Fibroblast of lung (primary cell): ENCODE results near the gene CDRT4. TPM values are rescaled to one million over a fixed set of nuclear protein-coding genes. Genes with fewer than 3 reads are reported as not detected.

Experiments
- DNase-seq, 2 donors: peaks; one replicate each; pipeline versions ENCODE4 v3.0.0 to v3.0.0-alpha.2; 2010; ENCODE audit warnings: low read depth in 2 of 2
- H2AFZ ChIP-seq: 2 replicates; pipeline ENCODE4 v1.5.1; 2012; ENCODE audit warnings: low read length, control low read depth, inconsistent platforms
- H3K27ac ChIP-seq: 2 replicates; pipeline ENCODE4 v1.5.1; 2011; ENCODE audit warnings: low read length, control low read depth; ENCODE audit not compliant: insufficient read depth
- H3K27me3 ChIP-seq: 2 replicates; pipeline ENCODE4 v1.5.1; 2011; ENCODE audit warnings: mild to moderate bottlenecking, low read length; ENCODE audit not compliant: control insufficient read depth, insufficient read depth
- H3K36me3 ChIP-seq: 2 replicates; pipeline ENCODE4 v1.5.1; 2011; ENCODE audit warnings: low read length; ENCODE audit not compliant: control insufficient read depth, insufficient read depth
- H3K4me1 ChIP-seq: 2 replicates; pipeline ENCODE4 v1.5.1; 2011; ENCODE audit warnings: low read length; ENCODE audit not compliant: control insufficient read depth, insufficient read depth; ENCODE audit errors: extremely low read depth
- H3K4me2 ChIP-seq: 2 replicates; pipeline ENCODE4 v1.5.1; 2011; ENCODE audit warnings: low read length, control low read depth; ENCODE audit not compliant: insufficient read depth; ENCODE audit errors: extremely low read depth
- H3K4me3 ChIP-seq, 4 experiments: fragments of 200-600 bp in 1 of 4; sonication (generic) in 1 of 4; replicated peaks in 1 of 4; 2 replicates each; pipeline ENCODE4 v1.5.1; 2011 to 2016; ENCODE audit warnings: low read length in 4 of 4, low read depth in 3 of 4, mild to moderate bottlenecking in 3 of 4, control low read depth in 2 of 4, inconsistent platforms in 1 of 4, mixed read lengths in 1 of 4; ENCODE audit not compliant: insufficient read depth in 1 of 4; ENCODE audit errors: control extremely low read depth in 1 of 4
- H3K79me2 ChIP-seq: 2 replicates; pipeline ENCODE4 v1.5.1; 2012; ENCODE audit warnings: mild to moderate bottlenecking, low read length, inconsistent platforms; ENCODE audit not compliant: control insufficient read depth, insufficient read depth
- H3K9ac ChIP-seq: 2 replicates; pipeline ENCODE4 v1.5.1; 2011; ENCODE audit warnings: mild to moderate bottlenecking, low read length, control low read depth; ENCODE audit not compliant: insufficient read depth
- H3K9me3 ChIP-seq: 2 replicates; pipeline ENCODE4 v1.5.1; 2012; ENCODE audit warnings: low read depth, low read length; ENCODE audit not compliant: control insufficient read depth, insufficient read depth
- H4K20me1 ChIP-seq: 2 replicates; pipeline ENCODE4 v1.5.1; 2011; ENCODE audit warnings: low read length; ENCODE audit not compliant: control insufficient read depth, insufficient read depth; ENCODE audit errors: extremely low read depth
- EZH2 ChIP-seq: IDR thresholded peaks from 2 replicates; pipeline ENCODE4 v1.5.1; 2012; ENCODE audit warnings: low read length, control low read depth, mild to moderate bottlenecking; ENCODE audit errors: missing control alignments
- polyA plus RNA-seq, 2 donors: library from polyadenylated mRNA; depleted of rRNA in 1 of 2; stranded (reverse) in 1 of 2; unstranded in 1 of 2; fragments of >200 nt; gene quantifications; 2 replicates each; pipeline ENCODE4 v1.2.1, GENCODE V29; 2011 to 2012; ENCODE audit warnings: missing spikeins in 1 of 2
- total RNA-seq: library from RNA; depleted of rRNA; stranded (reverse); fragments of >200 nt; gene quantifications from 2 replicates; pipeline ENCODE4 v1.2.1, GENCODE V29; 2014
- TF ChIP-seq, protein P1 (sequence below), 2 donors: IDR thresholded peaks in 1 of 2; conservative IDR thresholded peaks in 1 of 2; 1 replicate in 1 of 2; 2 replicates in 1 of 2; pipeline ENCODE4 v1.5.1; 2011 to 2012; ENCODE audit warnings: low read length in 2 of 2, control low read depth in 1 of 2, inconsistent platforms in 1 of 2, low read depth in 1 of 2, mild to moderate bottlenecking in 1 of 2

Gene CDRT4
- total and polyA plus RNA-seq, 2 donors (not counting 1 experiment from before 2014, with no cell fraction given): 0.49 to 2.3 TPM

DNA sequence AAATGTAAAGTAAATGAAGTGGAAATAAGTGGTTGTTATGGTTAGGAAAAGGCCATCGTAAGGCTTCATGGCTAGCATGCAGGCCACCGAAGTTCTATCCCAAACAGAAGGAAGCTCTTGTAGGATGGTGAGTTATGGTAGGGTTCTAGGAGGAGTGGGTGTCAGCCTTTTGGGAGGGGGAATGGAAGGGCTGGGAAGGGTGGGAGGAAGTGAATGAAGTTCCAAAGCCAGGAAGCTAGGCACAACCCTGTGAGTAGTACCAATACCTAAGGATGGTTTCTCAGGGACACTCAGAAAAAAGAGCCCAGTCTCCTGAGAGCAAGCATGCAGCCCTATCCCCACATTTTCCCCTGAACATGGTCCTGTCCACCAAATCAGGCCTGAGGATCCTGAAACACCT, 36.3 kb upstream of the CDRT4 start:
- DNase-seq: no peak
- Histone ChIP-seq H3K27ac (no peak overlapping the region), H3K4me3 (no peak overlapping the region), H3K36me3 (no peaks in the 10 kb centered on the region), H3K4me2 (no peak overlapping the region), H3K79me2 (no peaks in the 10 kb centered on the region), H3K27me3 (no peaks in the 10 kb centered on the region), H3K9ac (no peak overlapping the region), H4K20me1 (no peaks in the 10 kb centered on the region), H2AFZ (no peak overlapping the region), H3K4me1 (peaks cover 8% of the 10 kb centered on the region), H3K9me3 (no peaks in the 10 kb centered on the region)
- no peak for TF ChIP-seq EZH2
- TF ChIP-seq, protein P1, sequence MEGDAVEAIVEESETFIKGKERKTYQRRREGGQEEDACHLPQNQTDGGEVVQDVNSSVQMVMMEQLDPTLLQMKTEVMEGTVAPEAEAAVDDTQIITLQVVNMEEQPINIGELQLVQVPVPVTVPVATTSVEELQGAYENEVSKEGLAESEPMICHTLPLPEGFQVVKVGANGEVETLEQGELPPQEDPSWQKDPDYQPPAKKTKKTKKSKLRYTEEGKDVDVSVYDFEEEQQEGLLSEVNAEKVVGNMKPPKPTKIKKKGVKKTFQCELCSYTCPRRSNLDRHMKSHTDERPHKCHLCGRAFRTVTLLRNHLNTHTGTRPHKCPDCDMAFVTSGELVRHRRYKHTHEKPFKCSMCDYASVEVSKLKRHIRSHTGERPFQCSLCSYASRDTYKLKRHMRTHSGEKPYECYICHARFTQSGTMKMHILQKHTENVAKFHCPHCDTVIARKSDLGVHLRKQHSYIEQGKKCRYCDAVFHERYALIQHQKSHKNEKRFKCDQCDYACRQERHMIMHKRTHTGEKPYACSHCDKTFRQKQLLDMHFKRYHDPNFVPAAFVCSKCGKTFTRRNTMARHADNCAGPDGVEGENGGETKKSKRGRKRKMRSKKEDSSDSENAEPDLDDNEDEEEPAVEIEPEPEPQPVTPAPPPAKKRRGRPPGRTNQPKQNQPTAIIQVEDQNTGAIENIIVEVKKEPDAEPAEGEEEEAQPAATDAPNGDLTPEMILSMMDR (conservative IDR thresholded peaks at IDR 0.05 in 1 of 2, IDR thresholded peaks at IDR 0.05 in 1 of 2; ENCODE audit: low read depth in 1 of 2, low read length in 2 of 2): no peak

DNA sequence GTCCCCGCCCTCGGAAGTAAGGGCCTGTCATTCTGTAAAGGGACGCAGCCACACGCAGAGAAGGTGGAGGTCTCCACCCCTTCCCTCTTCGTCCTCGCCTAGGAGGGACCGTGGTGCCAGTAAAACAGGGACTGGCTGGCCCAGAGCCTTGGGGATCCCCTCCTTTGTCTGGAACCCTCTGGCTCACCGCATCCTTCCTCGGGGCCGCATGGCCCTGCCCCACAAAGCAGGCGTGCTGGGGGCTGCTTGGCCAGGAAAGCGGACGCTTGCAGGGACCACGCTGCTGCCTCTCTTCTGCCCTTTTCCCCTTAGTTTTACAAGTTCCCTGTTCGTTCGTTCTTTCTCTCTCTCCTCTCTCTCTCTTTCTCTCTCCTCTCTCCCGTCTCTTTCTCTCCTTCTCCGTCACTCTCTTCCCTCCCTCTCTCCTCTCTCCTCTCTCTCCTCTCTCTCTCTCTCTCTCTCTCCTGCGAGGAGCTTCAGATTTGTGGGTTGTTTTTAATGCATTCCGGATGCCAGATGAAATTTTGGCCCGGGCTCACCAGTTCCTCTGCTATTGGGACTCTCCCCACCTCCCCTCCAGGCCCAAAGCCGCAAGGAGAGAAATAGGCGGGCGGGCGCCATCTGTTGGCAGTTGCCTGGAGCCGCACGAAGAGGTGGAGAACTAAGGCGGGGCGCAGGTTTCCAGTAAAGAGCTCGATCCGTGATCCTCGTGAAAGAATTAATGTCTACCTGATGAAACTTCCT, 35.1 kb upstream of the CDRT4 start:
- Histone ChIP-seq H3K27ac (peak overlapping the region; percentile 63), H3K27me3 (no peaks in the 10 kb centered on the region), H3K4me2 (peak overlapping the region; percentile 9), H3K9ac (peak overlapping the region; percentile 58), H4K20me1 (no peaks in the 10 kb centered on the region), H2AFZ (peak overlapping the region; percentile 60), H3K4me1 (no peaks in the 10 kb centered on the region), H3K79me2 (no peaks in the 10 kb centered on the region), H3K9me3 (no peaks in the 10 kb centered on the region), H3K4me3 (peak overlapping the region in 2 of 4 experiments; percentile 41 to 51), H3K36me3 (no peaks in the 10 kb centered on the region)
- TF ChIP-seq, protein P1 (conservative IDR thresholded peaks at IDR 0.05 in 1 of 2, IDR thresholded peaks at IDR 0.05 in 1 of 2; ENCODE audit: low read depth in 1 of 2, low read length in 2 of 2): peak; percentile 87 to 91
- TF ChIP-seq EZH2: no peak
- peak; percentile 91 to 96 for DNase-seq

DNA sequence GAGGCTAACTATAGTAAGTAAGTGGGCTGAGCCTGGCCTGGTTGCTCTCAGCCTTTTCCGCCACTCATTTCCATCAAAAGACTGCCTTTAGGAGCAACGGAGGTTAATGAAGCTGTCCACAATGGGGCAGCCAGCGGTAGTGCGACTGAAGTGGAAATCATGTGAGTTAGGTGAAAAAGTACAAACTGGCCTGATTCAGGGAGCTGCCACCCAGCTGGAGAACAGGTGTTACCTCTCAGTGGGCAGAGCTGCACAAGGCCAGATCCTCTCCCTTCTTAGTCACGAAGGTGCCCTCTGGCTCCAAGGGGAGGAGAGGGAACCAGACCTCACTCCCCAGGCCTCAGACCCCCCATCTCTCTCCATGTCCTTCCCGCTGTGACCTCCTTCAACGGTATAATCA, 34.4 kb upstream of the CDRT4 start:
- no peak overlapping the region for H2AFZ ChIP-seq
- H3K79me2 ChIP-seq: no peaks in the 10 kb centered on the region
- no peak overlapping the region for H3K9ac ChIP-seq
- no peak for DNase-seq
- H3K4me2 ChIP-seq: no peak overlapping the region
- no peaks in the 10 kb centered on the region for H3K9me3 ChIP-seq
- H3K4me1 ChIP-seq: no peaks in the 10 kb centered on the region
- TF ChIP-seq, protein P1 (conservative IDR thresholded peaks at IDR 0.05 in 1 of 2, IDR thresholded peaks at IDR 0.05 in 1 of 2; ENCODE audit: low read depth in 1 of 2, low read length in 2 of 2): no peak
- TF ChIP-seq EZH2: no peak
- H4K20me1 ChIP-seq: no peaks in the 10 kb centered on the region
- H3K27ac ChIP-seq: no peak overlapping the region
- H3K4me3 ChIP-seq: no peak overlapping the region
- no peaks in the 10 kb centered on the region for H3K36me3 ChIP-seq
- H3K27me3 ChIP-seq: no peaks in the 10 kb centered on the region
